MM.1S (cell line): ENCODE data around the gene MMADHC.

Experiments
- DNase-seq: peaks from one replicate; pipeline ENCODE4 v3.0.0-alpha.2; 2015
- H2AFZ ChIP-seq: fragments of 300-600 bp; sonication (generic); 2 replicates; pipeline ENCODE4 v1.6.0; 2016; ENCODE audit warnings: antibody characterized with exemption, low read length
- H3F3A ChIP-seq: fragments of 300-600 bp; sonication (generic); 2 replicates; pipeline ENCODE4 v1.6.1; 2016; ENCODE audit warnings: mild to moderate bottlenecking, antibody characterized with exemption, low read length, moderate library complexity, mixed read lengths; ENCODE audit not compliant: insufficient read depth
- H3K27ac ChIP-seq: fragments of 300-600 bp; sonication (generic); 2 replicates; pipeline ENCODE4 v1.5.1; 2016; ENCODE audit warnings: mild to moderate bottlenecking, low read length
- H3K27me3 ChIP-seq: fragments of 300-600 bp; sonication (generic); replicated peaks from 2 replicates; pipeline ENCODE4 v1.6.0; 2016; ENCODE audit warnings: low read length; ENCODE audit not compliant: insufficient read depth
- H3K36me3 ChIP-seq: fragments of 300-600 bp; sonication (generic); replicated peaks from 2 replicates; pipeline ENCODE4 v1.6.1; 2016; ENCODE audit warnings: mild to moderate bottlenecking, low read length, mixed read lengths; ENCODE audit not compliant: insufficient read depth
- H3K4me1 ChIP-seq: fragments of 300-600 bp; sonication (generic); 2 replicates; pipeline ENCODE4 v1.6.1; 2016; ENCODE audit warnings: low read length, mixed read lengths
- H3K4me2 ChIP-seq: fragments of 300-600 bp; sonication (generic); 2 replicates; pipeline ENCODE4 v1.6.0; 2016; ENCODE audit warnings: low read depth, low read length
- H3K4me3 ChIP-seq: fragments of 300-600 bp; sonication (generic); 2 replicates; pipeline ENCODE4 v1.5.1; 2016; ENCODE audit warnings: low read length, mixed read lengths
- H3K79me2 ChIP-seq: fragments of 300-600 bp; sonication (generic); 2 replicates; pipeline ENCODE4 v1.6.1; 2016; ENCODE audit warnings: mixed run types, low read length, mixed read lengths
- H3K9ac ChIP-seq: fragments of 300-600 bp; sonication (generic); 2 replicates; pipeline ENCODE4 v1.6.1; 2016; ENCODE audit warnings: low read length, mixed read lengths
- H3K9me2 ChIP-seq: fragments of 300-600 bp; sonication (generic); replicated peaks from 2 replicates; pipeline ENCODE4 v1.6.1; 2016; ENCODE audit warnings: mild to moderate bottlenecking, low read length, mixed read lengths; ENCODE audit not compliant: insufficient read depth
- H3K9me3 ChIP-seq: fragments of 300-600 bp; sonication (generic); replicated peaks from 2 replicates; pipeline ENCODE4 v1.6.1; 2016; ENCODE audit warnings: mild to moderate bottlenecking, low read length, mixed read lengths; ENCODE audit not compliant: insufficient read depth
- H4K20me1 ChIP-seq: fragments of 300-600 bp; sonication (generic); 2 replicates; pipeline ENCODE4 v1.6.1; 2016; ENCODE audit warnings: mild to moderate bottlenecking, low read length, moderate library complexity, mixed read lengths; ENCODE audit not compliant: insufficient read depth
- CTCF ChIP-seq: fragments of 300-600 bp; sonication (generic); IDR thresholded peaks from 2 replicates; pipeline ENCODE4 v1.5.1; 2016; ENCODE audit warnings: antibody characterized with exemption, low read length, mixed read lengths
- EZH2 ChIP-seq: fragments of 300-600 bp; sonication (generic); optimal IDR thresholded peaks from 2 replicates; pipeline ENCODE3; 2017; ENCODE audit warnings: low read depth, mild to moderate bottlenecking, antibody characterized with exemption, low read length, mixed read lengths
- EZH2phosphoT487 ChIP-seq: fragments of 300-600 bp; sonication (generic); IDR thresholded peaks from 2 replicates; pipeline ENCODE4 v1.6.1; 2018; ENCODE audit warnings: antibody characterized with exemption, low read length

MMADHC gene

GRCh38 chr2:149585166-149585885 is 2.2 kb downstream of the MMADHC start:
- H3K9me2 ChIP-seq: no peaks in the 10 kb centered on the region
- no peaks in the 10 kb centered on the region for H3K27me3 ChIP-seq
- H3K4me1 ChIP-seq: peaks cover 34% of the 10 kb centered on the region
- peaks cover 9% of the 10 kb centered on the region; the same call in 1 of the 2 replicates for H4K20me1 ChIP-seq
- H3K79me2 ChIP-seq: peaks cover 71% of the 10 kb centered on the region
- no peaks in the 10 kb centered on the region for H3K9me3 ChIP-seq
- H3K36me3 ChIP-seq: peaks cover 26% of the 10 kb centered on the region
- H3K27ac ChIP-seq: no peak overlapping the region
- TF ChIP-seq CTCF (no peak), EZH2phosphoT487 (no peak), EZH2 (no peak)
- H3K4me2 ChIP-seq: peak overlapping the region; percentile 79
- H2AFZ ChIP-seq: no peak overlapping the region
- H3K4me3 ChIP-seq: no peak overlapping the region; the same call in 1 of the 2 replicates
- H3K9ac ChIP-seq: peak overlapping the region; percentile 99; the same call in 1 of the 2 replicates
- no peaks in the 10 kb centered on the region for H3F3A ChIP-seq
- DNase-seq: no peak

GRCh38 chr2:149579972-149580882 is 7.3 kb downstream of the MMADHC start:
- Histone ChIP-seq H3K4me2 (no peak overlapping the region), H3K4me1 (peaks cover 20% of the 10 kb centered on the region), H3K79me2 (peaks cover 83% of the 10 kb centered on the region), H3K9me3 (no peaks in the 10 kb centered on the region), H3K36me3 (peaks cover 31% of the 10 kb centered on the region), H3K9me2 (no peaks in the 10 kb centered on the region), H3K4me3 (no peak overlapping the region), H3K9ac (no peak overlapping the region), H3F3A (peaks cover 5% of the 10 kb centered on the region; the same call in 1 of the 2 replicates), H2AFZ (no peak overlapping the region), H3K27ac (no peak overlapping the region), H4K20me1 (peaks cover 18% of the 10 kb centered on the region; the same call in 1 of the 2 replicates), H3K27me3 (no peaks in the 10 kb centered on the region)
- TF ChIP-seq EZH2phosphoT487 (no peak), EZH2 (no peak), CTCF (no peak)
- DNase-seq: no peak

- Histone ChIP-seq H3K27ac (no peak overlapping the region), H4K20me1 (peaks cover 14% of the 10 kb centered on the region), H3K79me2 (peaks cover 74% of the 10 kb centered on the region), H3K36me3 (peaks cover 27% of the 10 kb centered on the region), H3K9me3 (no peaks in the 10 kb centered on the region), H3K4me3 (no peak overlapping the region), H3K9ac (no peak overlapping the region), H3K4me1 (peaks cover 12% of the 10 kb centered on the region), H3K27me3 (no peaks in the 10 kb centered on the region), H3K4me2 (no peak overlapping the region), H3F3A (peaks cover 5% of the 10 kb centered on the region), H3K9me2 (no peaks in the 10 kb centered on the region), H2AFZ (no peak overlapping the region)
- DNase-seq: no peak
- no peak for TF ChIP-seq CTCF
- TF ChIP-seq EZH2phosphoT487: no peak
- no peak for TF ChIP-seq EZH2
These were observed 10.3 kb downstream of the MMADHC start for GRCh38 chr2:149577269-149577668.
